Activated CD8-positive, alpha-beta T cell treated with anti-CD3 and anti-CD28 coated beads for 36 hours (primary cell): ENCODE results near the gene METTL1. TPM values are rescaled to one million over a fixed set of nuclear protein-coding genes. Genes with fewer than 3 reads are reported as not detected.

Source experiments
- ATAC-seq: fragments of 200-7000 bp; cut with Tn5 transposase; one replicate; pipeline ENCODE4 v1.10.0; 2021; ENCODE audit warnings: mild to moderate bottlenecking, moderate library complexity
- CTCF ChIA-PET: fragments of 350-600 bp; sonication (Branson Sonifier 250); formaldehyde crosslinking; loops from one replicate; lab custom pipeline; 2021; ENCODE audit warnings: antibody characterized with exemption; lab: Charles Lee
- POLR2A ChIA-PET: fragments of 350-600 bp; sonication (Branson Sonifier 250); formaldehyde crosslinking; loops from one replicate; lab custom pipeline; 2021; ENCODE audit warnings: antibody characterized with exemption; lab: Charles Lee
- DNase-seq: peaks from one replicate; pipeline ENCODE4 v3.0.0-alpha.2; 2020
- H3K27ac Mint-ChIP-seq: one replicate; pipeline ENCODE4 v1.8.0; 2021; ENCODE audit warnings: mild to moderate bottlenecking, mixed read lengths
- H3K27me3 Mint-ChIP-seq: one replicate; pipeline ENCODE4 v1.8.0; 2021; ENCODE audit warnings: mixed read lengths
- H3K36me3 Mint-ChIP-seq: one replicate; pipeline ENCODE4 v1.8.0; 2021; ENCODE audit warnings: low read depth, mixed read lengths
- H3K4me1 Mint-ChIP-seq: one replicate; pipeline ENCODE4 v1.8.0; 2021; ENCODE audit warnings: low read depth, mixed read lengths
- H3K4me3 Mint-ChIP-seq: one replicate; pipeline ENCODE4 v1.8.0; 2021; ENCODE audit warnings: mild to moderate bottlenecking, moderate library complexity, mixed read lengths
- H3K9me3 Mint-ChIP-seq: one replicate; pipeline ENCODE4 v1.8.0; 2021; ENCODE audit warnings: mixed read lengths
- intact Hi-C: fragments of 100-400 bp; cut with micrococcal nuclease; formaldehyde crosslinking; loops from one replicate; pipeline ENCODE4 v1.10.0; 2022
- total RNA-seq, 2 experiments: library from RNA; stranded (reverse); gene quantifications; one replicate each; pipeline ENCODE4 v1.2.3, GENCODE V29; 2021
- TF ChIP-seq, protein P1 (sequence below): fragments of 200-600 bp; IDR thresholded peaks from one replicate; pipeline ENCODE4 v1.8.0; 2022; ENCODE audit warnings: antibody characterized with exemption, mild to moderate bottlenecking

The METTL1 gene
- total RNA-seq, 2 experiments from 2014 or later = 29.6 to 34.1 TPM

DNA sequence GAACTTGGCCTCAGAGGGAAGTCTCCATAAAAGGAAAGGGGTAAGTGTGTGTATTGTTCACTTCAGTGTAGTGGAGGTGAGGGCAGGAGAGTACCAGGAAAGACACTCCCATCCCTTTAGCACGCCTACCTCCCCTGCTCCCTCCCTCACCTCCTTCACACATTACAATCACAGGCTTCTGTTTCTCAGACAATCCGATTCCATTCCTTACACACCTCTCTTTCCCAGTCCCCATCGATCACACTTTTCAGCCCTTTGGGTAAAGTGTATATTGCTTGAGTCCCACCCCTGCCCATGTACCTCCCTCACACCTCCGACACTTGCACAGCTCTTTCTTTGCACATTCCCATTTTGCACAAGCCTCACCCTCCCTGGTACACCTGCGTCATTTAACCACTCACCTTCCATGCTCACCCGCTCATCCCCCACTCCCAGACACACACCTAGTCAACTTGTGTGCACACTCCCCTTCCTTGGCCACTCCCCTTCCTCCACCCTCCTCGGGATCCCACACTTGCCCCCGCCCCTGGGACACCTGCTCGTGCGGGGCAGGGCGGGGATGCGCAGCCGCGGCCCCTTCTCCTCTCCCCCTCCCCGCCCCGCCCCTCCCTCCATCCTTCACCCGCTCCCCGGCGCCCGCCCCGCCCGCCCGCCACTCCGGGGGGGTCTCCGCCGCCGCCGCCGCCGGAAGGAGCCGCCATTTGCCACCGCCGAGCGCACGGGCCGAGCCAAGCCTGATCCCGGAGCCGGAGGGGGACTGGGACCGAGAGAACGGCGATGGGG, 17.3 kb downstream of the METTL1 start, which contains the start of gene MARCHF9:
MARCHF9 (plus strand) TSS at position 693 of the 783 bp plus-strand sequence. CDS start 426 bp downstream, outside the sequence.
- Mint-ChIP-seq H3K4me3 (peak within 1 kb of the TSS; percentile 79), H3K4me1 (peaks cover 56% of the 10 kb centered on the region), H3K27me3 (no peaks in the 10 kb centered on the region), H3K9me3 (no peaks in the 10 kb centered on the region), H3K27ac (peak within 1 kb of the TSS; percentile 56), H3K36me3 (peaks cover 40% of the 10 kb centered on the region)
- CTCF ChIA-PET = interaction anchor here (1.0 to 3.0 kb wide), 3 partner anchors 10 to 88 kb away, joined by 3 to 74 read pairs (median 6); partner anchors contain the start of gene CYP27B1
- intact Hi-C loops = no loop called here
- DNase-seq (peak; percentile 89), ATAC-seq (peak; percentile 60)
- TF ChIP-seq, protein P1, sequence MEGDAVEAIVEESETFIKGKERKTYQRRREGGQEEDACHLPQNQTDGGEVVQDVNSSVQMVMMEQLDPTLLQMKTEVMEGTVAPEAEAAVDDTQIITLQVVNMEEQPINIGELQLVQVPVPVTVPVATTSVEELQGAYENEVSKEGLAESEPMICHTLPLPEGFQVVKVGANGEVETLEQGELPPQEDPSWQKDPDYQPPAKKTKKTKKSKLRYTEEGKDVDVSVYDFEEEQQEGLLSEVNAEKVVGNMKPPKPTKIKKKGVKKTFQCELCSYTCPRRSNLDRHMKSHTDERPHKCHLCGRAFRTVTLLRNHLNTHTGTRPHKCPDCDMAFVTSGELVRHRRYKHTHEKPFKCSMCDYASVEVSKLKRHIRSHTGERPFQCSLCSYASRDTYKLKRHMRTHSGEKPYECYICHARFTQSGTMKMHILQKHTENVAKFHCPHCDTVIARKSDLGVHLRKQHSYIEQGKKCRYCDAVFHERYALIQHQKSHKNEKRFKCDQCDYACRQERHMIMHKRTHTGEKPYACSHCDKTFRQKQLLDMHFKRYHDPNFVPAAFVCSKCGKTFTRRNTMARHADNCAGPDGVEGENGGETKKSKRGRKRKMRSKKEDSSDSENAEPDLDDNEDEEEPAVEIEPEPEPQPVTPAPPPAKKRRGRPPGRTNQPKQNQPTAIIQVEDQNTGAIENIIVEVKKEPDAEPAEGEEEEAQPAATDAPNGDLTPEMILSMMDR = no peak
- POLR2A ChIA-PET = interaction anchor here (0.6 to 2.4 kb wide), 6 partner anchors 10 to 234 kb away, joined by 3 to 9 read pairs (median 6); partner anchors contain the start of genes CYP27B1, DDIT3, EEF1AKMT3 and METTL1

DNA sequence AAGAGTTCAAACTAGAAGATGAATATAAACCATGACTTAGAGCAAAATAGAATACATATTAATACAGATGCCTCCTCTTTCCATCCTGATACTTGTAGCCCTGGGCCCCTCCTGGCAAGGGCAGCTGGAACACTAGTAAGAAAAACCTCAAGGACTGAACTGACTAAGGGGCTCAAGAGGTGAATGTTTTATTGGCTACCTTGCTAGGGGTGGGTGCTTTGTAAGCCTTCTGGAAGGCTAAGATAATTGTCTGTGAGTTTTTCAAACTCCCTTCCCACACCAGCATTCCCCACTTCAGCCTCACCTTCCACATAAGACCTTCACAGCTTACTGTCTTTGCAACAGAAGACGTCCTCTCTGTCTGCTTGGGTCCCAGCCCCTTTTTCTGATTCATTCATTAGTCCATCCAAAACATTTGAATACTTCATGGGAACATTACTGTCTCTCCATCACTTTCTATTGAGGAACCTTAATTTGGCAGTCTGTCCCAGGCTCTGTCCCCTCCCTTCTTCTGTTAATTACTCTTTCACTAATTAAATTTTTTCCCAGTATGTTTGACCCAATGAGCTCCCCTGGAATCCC, 18.1 kb downstream of the METTL1 start:
- Mint-ChIP-seq H3K9me3 (no peaks in the 10 kb centered on the region), H3K4me1 (peaks cover 54% of the 10 kb centered on the region), H3K4me3 (peak overlapping the region; percentile 74), H3K27me3 (no peaks in the 10 kb centered on the region), H3K36me3 (peaks cover 42% of the 10 kb centered on the region), H3K27ac (peak overlapping the region; percentile 56)
- ATAC-seq (no peak), DNase-seq (no peak)
- intact Hi-C loops = no loop called here
- CTCF ChIA-PET = interaction anchor here (1.0 to 1.2 kb wide), 2 partner anchors 11 to 89 kb away, joined by 3 to 6 read pairs; no protein-coding TSS in a partner anchor
- TF ChIP-seq, protein P1 = no peak
- POLR2A ChIA-PET = interaction anchor here (0.6 to 2.3 kb wide), 5 partner anchors 11 to 233 kb away, joined by 3 to 8 read pairs (median 5); partner anchors contain the start of genes CYP27B1 and DDIT3

DNA sequence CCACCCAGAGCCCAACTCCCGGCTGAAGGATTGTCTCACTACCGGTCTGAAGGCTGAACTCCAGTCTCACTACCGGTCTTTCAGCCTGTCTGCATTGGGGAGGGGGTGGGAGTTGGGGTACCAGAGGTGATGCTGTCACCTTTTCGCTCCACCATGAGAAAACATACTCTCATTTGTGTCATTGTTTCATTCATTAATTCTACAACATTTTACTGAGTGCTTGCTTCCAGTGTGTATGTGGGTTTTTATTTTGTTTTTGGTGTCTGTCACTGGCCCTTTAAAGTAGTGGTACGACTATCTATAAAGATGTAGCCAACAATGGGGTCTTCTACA, 19.3 kb downstream of the METTL1 start:
- Mint-ChIP-seq H3K4me1 (peaks cover 54% of the 10 kb centered on the region), H3K27ac (peak overlapping the region; percentile 94), H3K36me3 (peaks cover 45% of the 10 kb centered on the region), H3K9me3 (no peaks in the 10 kb centered on the region), H3K27me3 (no peaks in the 10 kb centered on the region), H3K4me3 (peak overlapping the region; percentile 86)
- intact Hi-C loops = no loop called here
- DNase-seq (no peak), ATAC-seq (no peak)
- CTCF ChIA-PET = interaction anchor here (0.9 to 1.2 kb wide), 2 partner anchors 11 to 12 kb away, joined by 5 to 8 read pairs; no protein-coding TSS in a partner anchor
- TF ChIP-seq, protein P1 = no peak
- POLR2A ChIA-PET = interaction anchor here (0.8 to 1.2 kb wide), 2 partner anchors 11 to 31 kb away, joined by 3 to 11 read pairs; no protein-coding TSS in a partner anchor

DNA sequence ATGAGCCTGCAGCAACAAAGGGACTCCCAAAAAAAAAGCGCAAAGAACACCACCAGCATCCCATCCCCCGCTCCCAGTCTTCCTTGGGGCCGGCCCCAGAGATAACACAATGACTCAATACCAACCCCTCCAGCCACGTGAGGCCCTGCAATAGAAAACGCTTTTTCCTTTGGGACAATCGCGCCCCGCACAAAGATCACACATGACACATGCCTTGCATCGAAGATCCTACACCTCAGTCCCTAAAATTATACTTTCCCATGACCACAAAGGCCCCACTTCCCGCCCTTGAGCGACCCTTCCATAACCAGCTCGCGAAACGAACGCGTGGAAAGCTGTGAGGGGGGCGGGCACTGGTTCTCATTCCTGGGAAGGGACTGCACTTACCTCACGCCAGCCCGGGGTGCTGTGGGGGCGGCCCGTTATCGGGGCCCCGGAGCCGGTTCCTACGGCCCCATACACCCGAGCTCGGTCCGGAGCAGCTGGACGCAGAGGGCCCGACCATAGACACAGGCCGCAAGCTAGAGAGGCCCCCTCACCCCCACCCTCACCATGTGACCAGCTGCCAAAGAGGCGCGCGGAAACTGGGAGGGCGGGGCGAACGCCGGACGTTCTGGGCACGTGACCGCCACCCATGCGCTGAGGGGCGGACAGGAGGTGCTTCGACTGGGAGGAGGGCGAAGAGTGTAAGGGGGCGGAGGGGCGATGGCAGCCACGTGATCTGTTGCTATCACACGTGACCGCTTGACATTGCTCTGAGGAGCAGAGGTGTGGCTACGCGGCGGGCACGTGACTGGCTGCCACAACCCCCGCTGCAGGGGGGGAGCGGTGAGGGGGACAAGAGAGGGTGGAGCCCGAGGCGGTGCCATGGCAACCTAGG, 19.9 kb downstream of the METTL1 start, which contains the start of gene CDK4:
CDK4 (minus strand) TSS at position 523 of the 880 bp plus-strand sequence. CDS start 593 bp downstream, outside the sequence.
- ATAC-seq = peak; percentile 82
- H3K36me3 Mint-ChIP-seq = peaks cover 48% of the 10 kb centered on the region
- CTCF ChIA-PET = interaction anchor here (0.8 to 1.2 kb wide), 3 partner anchors 10 to 31 kb away, joined by 3 to 8 read pairs (median 5); partner anchors contain the start of gene TSFM
- no peaks in the 10 kb centered on the region for H3K9me3 Mint-ChIP-seq
- H3K27ac Mint-ChIP-seq = peak within 1 kb of the TSS; percentile 94
- H3K4me1 Mint-ChIP-seq = peaks cover 53% of the 10 kb centered on the region
- peak; percentile 100 for DNase-seq
- H3K4me3 Mint-ChIP-seq = peak within 1 kb of the TSS; percentile 86
- POLR2A ChIA-PET = interaction anchor here (0.8 to 1.2 kb wide), 3 partner anchors 10 to 31 kb away, joined by 3 to 11 read pairs (median 4); partner anchors contain the start of gene CYP27B1
- no peaks in the 10 kb centered on the region for H3K27me3 Mint-ChIP-seq
- intact Hi-C loops = no loop called here
- TF ChIP-seq, protein P1 = no peak
